Esophagus muscularis mucosa (tissue), 4 donors: ENCODE data around the gene ASXL3. TPM values are rescaled to one million over a fixed set of nuclear protein-coding genes. Genes with fewer than 3 reads are reported as not detected.

Source experiments
- DNase-seq: peaks from one replicate; pipeline ENCODE4 v3.0.0-alpha.2; 2017; ENCODE audit errors: extremely low spot score
- H3K27ac ChIP-seq, 4 donors: fragments of 200-600 bp; sonication (generic); replicated peaks in 1 of 4; 1 replicate in 3 of 4; 2 replicates in 1 of 4; pipeline ENCODE4 v1.5.1; 2016 to 2019; ENCODE audit warnings: mild to moderate bottlenecking in 1 of 4
- H3K27me3 ChIP-seq, 4 donors: fragments of 200-600 bp; sonication (generic); one replicate each; pipeline versions ENCODE4 v1.5.1 to v1.6.0; 2016 to 2019
- H3K36me3 ChIP-seq, 4 donors: fragments of 200-600 bp; sonication (generic); one replicate each; pipeline ENCODE4 v1.5.1; 2016 to 2019
- H3K4me1 ChIP-seq, 4 donors: fragments of 200-600 bp; sonication (generic); one replicate each; pipeline ENCODE4 v1.5.1; 2016 to 2019
- H3K4me3 ChIP-seq, 4 donors: fragments of 200-600 bp; sonication (generic); 1 replicate in 2 of 4; 2 replicates in 2 of 4; pipeline ENCODE4 v1.5.1; 2016 to 2019; ENCODE audit warnings: mild to moderate bottlenecking in 4 of 4, moderate library complexity in 1 of 4
- H3K9me3 ChIP-seq, 4 donors: fragments of 200-600 bp; sonication (generic); 1 replicate in 3 of 4; 2 replicates in 1 of 4; pipeline ENCODE4 v1.5.1; 2016 to 2019
- CTCF ChIP-seq, 3 experiments: fragments of 200-600 bp in 2 of 3; fragments of 450-650 bp in 1 of 3; sonication (generic) in 2 of 3; IDR thresholded peaks; one replicate each; pipeline ENCODE4 v1.5.1; 2017 to 2019; ENCODE audit warnings: antibody characterized with exemption in 3 of 3, mild to moderate bottlenecking in 2 of 3, moderate library complexity in 1 of 3
- EP300 ChIP-seq: sonication (generic); formaldehyde crosslinking; IDR thresholded peaks from one replicate; pipeline ENCODE4 v1.6.1; 2017; ENCODE audit warnings: antibody characterized with exemption
- POLR2A ChIP-seq: fragments of 450-650 bp; IDR thresholded peaks from one replicate; pipeline ENCODE4 v1.6.1; 2017; ENCODE audit warnings: antibody characterized with exemption, moderate library complexity, mild to moderate bottlenecking, low read depth
- POLR2AphosphoS5 ChIP-seq, 2 donors: sonication (generic); formaldehyde crosslinking; IDR thresholded peaks; one replicate each; pipeline ENCODE4 v1.6.1; 2017; ENCODE audit warnings: antibody characterized with exemption in 2 of 2
- WGBS: methylation state at CpG from one replicate; pipeline ENCODE4 v1.1.5; 2018; 5-methylcytosine and 5-hydroxymethylcytosine counted together
- intact Hi-C: fragments of 100-400 bp; cut with DNase I; formaldehyde crosslinking; loops from one replicate; pipeline ENCODE4 v1.15.1; 2023
- total RNA-seq, 4 donors: library from RNA; depleted of rRNA; stranded (reverse); fragments of >200 nt; gene quantifications; one replicate each; pipeline versions ENCODE4 v1.1.0 to v1.2.1, GENCODE V29; 2016

Gene ASXL3
- total RNA-seq, 4 donors from 2014 or later, result 0.66 to 2.1 (median 1.1) TPM

GRCh38 chr18:33677891-33678290 is 99.9 kb downstream of the ASXL3 start:
- intact Hi-C loops, result no loop called here
- Histone ChIP-seq H3K4me1 (no peaks in the 10 kb centered on the region), H3K36me3 (no peaks in the 10 kb centered on the region), H3K9me3 (no peaks in the 10 kb centered on the region), H3K4me3 (no peak overlapping the region), H3K27me3 (no peaks in the 10 kb centered on the region), H3K27ac (no peak overlapping the region)
- TF ChIP-seq CTCF (IDR thresholded peaks at IDR 0.05) (no peak), POLR2A (no peak), EP300 (no peak), POLR2AphosphoS5 (IDR thresholded peaks at IDR 0.05) (no peak)
- 89% methylated on average over 2 of the region's 2 CpGs for WGBS
- no peak for DNase-seq

- intact Hi-C loops, result no loop called here
- 86% methylated on average over 6 of the region's 6 CpGs for WGBS
These were observed 104.4 kb downstream of the ASXL3 start for GRCh38 chr18:33682436-33682835.

GRCh38 chr18:33694593-33694992 is 116.6 kb downstream of the ASXL3 start:
- DNase-seq, result no peak
- 83% methylated on average over 2 of the region's 2 CpGs for WGBS
- Histone ChIP-seq H3K4me1 (no peaks in the 10 kb centered on the region), H3K9me3 (no peaks in the 10 kb centered on the region), H3K27me3 (no peaks in the 10 kb centered on the region), H3K36me3 (no peaks in the 10 kb centered on the region), H3K27ac (no peak overlapping the region), H3K4me3 (no peak overlapping the region)
- intact Hi-C loops, result no loop called here
- TF ChIP-seq POLR2A (no peak), EP300 (no peak), CTCF (IDR thresholded peaks at IDR 0.05) (no peak), POLR2AphosphoS5 (IDR thresholded peaks at IDR 0.05) (no peak)

More at GRCh38 chr18:33682436-33682835, 104.4 kb downstream of the ASXL3 start:
- H3K9me3 ChIP-seq, result no peaks in the 10 kb centered on the region
- no peaks in the 10 kb centered on the region for H3K27me3 ChIP-seq
- TF ChIP-seq POLR2A, result no peak
- H3K4me3 ChIP-seq, result no peak overlapping the region
- DNase-seq, result no peak
- no peaks in the 10 kb centered on the region for H3K4me1 ChIP-seq
- no peak overlapping the region for H3K27ac ChIP-seq
- no peaks in the 10 kb centered on the region for H3K36me3 ChIP-seq

- Histone ChIP-seq H3K9me3 (no peaks in the 10 kb centered on the region), H3K4me3 (no peak overlapping the region), H3K36me3 (no peaks in the 10 kb centered on the region), H3K27ac (no peak overlapping the region), H3K4me1 (no peaks in the 10 kb centered on the region), H3K27me3 (no peaks in the 10 kb centered on the region)
- WGBS, result 76% methylated on average over 3 of the region's 3 CpGs
- intact Hi-C loops, result no loop called here
- no peak for TF ChIP-seq POLR2A
- no peak for TF ChIP-seq EP300
- TF ChIP-seq POLR2AphosphoS5 (IDR thresholded peaks at IDR 0.05), result no peak
- TF ChIP-seq CTCF (IDR thresholded peaks at IDR 0.05), result no peak
- DNase-seq, result no peak
These were observed 118.5 kb downstream of the ASXL3 start for GRCh38 chr18:33696332-33697162.

- 50% methylated on average over 2 of the region's 2 CpGs for WGBS
- intact Hi-C loops, result no loop called here
These were observed 119.5 kb downstream of the ASXL3 start for GRCh38 chr18:33697498-33697897.

More at GRCh38 chr18:33697498-33697897, 119.5 kb downstream of the ASXL3 start:
- DNase-seq, result no peak
- no peaks in the 10 kb centered on the region for H3K9me3 ChIP-seq
- H3K36me3 ChIP-seq, result no peaks in the 10 kb centered on the region
- no peaks in the 10 kb centered on the region for H3K27me3 ChIP-seq
- no peaks in the 10 kb centered on the region for H3K4me1 ChIP-seq
- no peak overlapping the region for H3K27ac ChIP-seq
- H3K4me3 ChIP-seq, result no peak overlapping the region
- no peak for TF ChIP-seq POLR2AphosphoS5 (IDR thresholded peaks at IDR 0.05)
- no peak for TF ChIP-seq POLR2A
- no peak for TF ChIP-seq CTCF (IDR thresholded peaks at IDR 0.05)
- no peak for TF ChIP-seq EP300
